ENCODE measurements around the gene LMAN1L. TPM values are rescaled to one million over a fixed set of nuclear protein-coding genes. Genes with fewer than 3 reads are reported as not detected.

The LMAN1L gene
- total and polyA plus RNA-seq, 3 donors from 2014 or later: 2.2 to 4.6 (median 4.3) TPM

- H3K27ac ChIP-seq: no peak overlapping the region
- H3K27me3 ChIP-seq: no peaks in the 10 kb centered on the region
- WGBS, 2 donors: 84 to 90% methylated on average over 17 to 31 of the region's 31 CpGs
- no peaks in the 10 kb centered on the region for H3K36me3 ChIP-seq (ENCODE audit: low read depth, missing control alignments)
- DNase-seq: no peak
- intact Hi-C loops (cut with DNase I; ENCODE audit: low total_unique reads): loop anchor here (5.0 kb wide), 1 partner anchor 57 kb away; the partner anchor contains the start of gene CSK
- H3K9me3 ChIP-seq: no peaks in the 10 kb centered on the region
- peaks cover 25% of the 10 kb centered on the region for H3K4me1 ChIP-seq
- H3K4me3 ChIP-seq: no peak overlapping the region
- TF ChIP-seq POLR2A (IDR thresholded peaks at IDR 0.05) (no peak), CTCF (IDR thresholded peaks at IDR 0.05) (no peak)
Observed at GRCh38 chr15:74839526-74840395, 27.1 kb downstream of the LMAN1L start.

- Histone ChIP-seq H3K9me3 (no peaks in the 10 kb centered on the region), H3K4me1 (peaks cover 30% of the 10 kb centered on the region), H3K4me3 (no peak overlapping the region), H3K27me3 (no peaks in the 10 kb centered on the region), H3K36me3 (ENCODE audit: low read depth, missing control alignments) (no peaks in the 10 kb centered on the region), H3K27ac (no peak overlapping the region)
- DNase-seq: no peak
- 86 to 90% methylated on average over 9 of the region's 9 CpGs for WGBS, 2 donors
- TF ChIP-seq CTCF (IDR thresholded peaks at IDR 0.05) (no peak), POLR2A (IDR thresholded peaks at IDR 0.05) (no peak)
- intact Hi-C loops (cut with DNase I; ENCODE audit: low total_unique reads): loop anchor here (5.0 kb wide), 1 partner anchor 59 kb away; the partner anchor contains the start of gene CSK
Observed at GRCh38 chr15:74840851-74841775, 28.5 kb downstream of the LMAN1L start.

- peaks cover 30% of the 10 kb centered on the region for H3K4me1 ChIP-seq
- H3K9me3 ChIP-seq: no peaks in the 10 kb centered on the region
- no peak for TF ChIP-seq CTCF (IDR thresholded peaks at IDR 0.05)
- TF ChIP-seq POLR2A (IDR thresholded peaks at IDR 0.05): no peak
- no peak overlapping the region for H3K27ac ChIP-seq
- WGBS, 2 donors: 67% methylated on average over 11 to 14 of the region's 14 CpGs
- intact Hi-C loops (cut with DNase I; ENCODE audit: low total_unique reads): loop anchor here (5.0 kb wide), 1 partner anchor 60 kb away; the partner anchor contains the start of gene CSK
- H3K4me3 ChIP-seq: peak overlapping the region in 1 of 2 donors; percentile 84
- H3K27me3 ChIP-seq: no peaks in the 10 kb centered on the region
- no peaks in the 10 kb centered on the region for H3K36me3 ChIP-seq (ENCODE audit: low read depth, missing control alignments)
- no peak for DNase-seq
Observed at GRCh38 chr15:74841891-74842373, 29.3 kb downstream of the LMAN1L start.

GRCh38 chr15:74842581-74843444, 30.2 kb downstream of the LMAN1L start, which contains the start of gene ULK3:
Gene ULK3, minus strand, starts transcription at chr15:74843156. Its CDS starts 51 bp downstream, at chr15:74843105.
- intact Hi-C loops (cut with DNase I; ENCODE audit: low total_unique reads): loop anchor here (5.0 kb wide), 1 partner anchor 61 kb away; the partner anchor contains the start of gene CSK
- Histone ChIP-seq H3K4me1 (peaks cover 30% of the 10 kb centered on the region), H3K9me3 (no peaks in the 10 kb centered on the region), H3K4me3 (peak within 1 kb of the TSS; percentile 75 to 84), H3K36me3 (ENCODE audit: low read depth, missing control alignments) (no peaks in the 10 kb centered on the region), H3K27me3 (no peaks in the 10 kb centered on the region), H3K27ac (peak within 1 kb of the TSS; percentile 89)
- TF ChIP-seq CTCF (IDR thresholded peaks at IDR 0.05): peak; percentile 62 to 88 (median 87)
- TF ChIP-seq POLR2A (IDR thresholded peaks at IDR 0.05): no peak
- WGBS, 2 donors: 0% methylated on average over 12 to 73 of the region's 84 CpGs
- DNase-seq: peak; percentile 94
